Progenitor cell of endocrine pancreas (in vitro differentiated cells): ENCODE data around the gene DNAH1. TPM values are rescaled to one million over a fixed set of nuclear protein-coding genes. Genes with fewer than 3 reads are reported as not detected.

ENCODE experiments used
- DNase-seq: peaks from one replicate; pipeline ENCODE4 v3.0.0; 2021; ENCODE audit warnings: low spot score; ENCODE audit not compliant: unreplicated experiment
- H3K27ac Mint-ChIP-seq: 2 replicates; pipeline ENCODE4 v1.8.0; 2021; ENCODE audit warnings: mild to moderate bottlenecking, moderate library complexity, mixed read lengths
- H3K27me3 Mint-ChIP-seq: 2 replicates; pipeline ENCODE4 v1.8.0; 2021; ENCODE audit warnings: mixed read lengths
- H3K36me3 Mint-ChIP-seq: 2 replicates; pipeline ENCODE4 v1.8.0; 2022; ENCODE audit warnings: mixed read lengths; ENCODE audit not compliant: insufficient read depth
- H3K4me1 Mint-ChIP-seq: 2 replicates; pipeline ENCODE4 v1.8.0; 2021; ENCODE audit warnings: low read depth, mixed read lengths
- H3K4me3 Mint-ChIP-seq: 2 replicates; pipeline ENCODE4 v1.8.0; 2021; ENCODE audit warnings: low read depth, mild to moderate bottlenecking, moderate library complexity, mixed read lengths
- H3K9me3 Mint-ChIP-seq: 2 replicates; pipeline ENCODE4 v1.8.0; 2021; ENCODE audit warnings: low read depth, mixed read lengths
- total RNA-seq: library from RNA; stranded (reverse); gene quantifications from 2 replicates; pipeline ENCODE4 v1.2.1, GENCODE V29; 2021
- TF ChIP-seq, protein P1 (sequence below): fragments of 200-600 bp; sonication (generic); IDR thresholded peaks from one replicate; pipeline ENCODE4 v1.5.0; 2021; ENCODE audit warnings: antibody characterized with exemption, mild to moderate bottlenecking; ENCODE audit not compliant: unreplicated experiment

Gene DNAH1
- total RNA-seq, 1 donor from 2014 or later, result 14.0 TPM

DNA sequence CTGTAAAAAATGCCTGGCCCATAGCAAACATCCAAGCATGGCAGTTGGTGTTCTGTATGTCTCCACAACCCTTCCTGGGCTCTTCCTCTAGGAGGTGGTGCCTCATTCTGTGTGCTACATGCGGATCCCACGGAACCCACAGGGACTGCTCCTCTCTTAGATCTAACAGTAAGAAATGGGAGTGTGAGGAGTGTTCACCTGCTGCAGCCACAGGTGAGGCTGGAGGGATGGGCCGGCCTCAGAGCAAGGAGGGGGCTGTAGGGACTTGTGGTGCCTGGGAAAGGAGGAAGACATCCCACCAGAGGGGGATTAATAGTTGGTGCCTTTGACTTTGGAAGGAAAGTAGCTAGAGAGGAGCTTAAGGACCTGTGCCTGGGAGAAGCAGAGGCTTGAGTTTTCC is 106.5 kb downstream of the DNAH1 start:
- Mint-ChIP-seq H3K9me3 (no peaks in the 10 kb centered on the region), H3K4me1 (peaks cover 9% of the 10 kb centered on the region), H3K27me3 (peaks cover 3% of the 10 kb centered on the region), H3K36me3 (no peaks in the 10 kb centered on the region), H3K27ac (no peak overlapping the region), H3K4me3 (no peak overlapping the region)
- DNase-seq, result no peak
- TF ChIP-seq, protein P1, sequence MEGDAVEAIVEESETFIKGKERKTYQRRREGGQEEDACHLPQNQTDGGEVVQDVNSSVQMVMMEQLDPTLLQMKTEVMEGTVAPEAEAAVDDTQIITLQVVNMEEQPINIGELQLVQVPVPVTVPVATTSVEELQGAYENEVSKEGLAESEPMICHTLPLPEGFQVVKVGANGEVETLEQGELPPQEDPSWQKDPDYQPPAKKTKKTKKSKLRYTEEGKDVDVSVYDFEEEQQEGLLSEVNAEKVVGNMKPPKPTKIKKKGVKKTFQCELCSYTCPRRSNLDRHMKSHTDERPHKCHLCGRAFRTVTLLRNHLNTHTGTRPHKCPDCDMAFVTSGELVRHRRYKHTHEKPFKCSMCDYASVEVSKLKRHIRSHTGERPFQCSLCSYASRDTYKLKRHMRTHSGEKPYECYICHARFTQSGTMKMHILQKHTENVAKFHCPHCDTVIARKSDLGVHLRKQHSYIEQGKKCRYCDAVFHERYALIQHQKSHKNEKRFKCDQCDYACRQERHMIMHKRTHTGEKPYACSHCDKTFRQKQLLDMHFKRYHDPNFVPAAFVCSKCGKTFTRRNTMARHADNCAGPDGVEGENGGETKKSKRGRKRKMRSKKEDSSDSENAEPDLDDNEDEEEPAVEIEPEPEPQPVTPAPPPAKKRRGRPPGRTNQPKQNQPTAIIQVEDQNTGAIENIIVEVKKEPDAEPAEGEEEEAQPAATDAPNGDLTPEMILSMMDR, result no peak

DNA sequence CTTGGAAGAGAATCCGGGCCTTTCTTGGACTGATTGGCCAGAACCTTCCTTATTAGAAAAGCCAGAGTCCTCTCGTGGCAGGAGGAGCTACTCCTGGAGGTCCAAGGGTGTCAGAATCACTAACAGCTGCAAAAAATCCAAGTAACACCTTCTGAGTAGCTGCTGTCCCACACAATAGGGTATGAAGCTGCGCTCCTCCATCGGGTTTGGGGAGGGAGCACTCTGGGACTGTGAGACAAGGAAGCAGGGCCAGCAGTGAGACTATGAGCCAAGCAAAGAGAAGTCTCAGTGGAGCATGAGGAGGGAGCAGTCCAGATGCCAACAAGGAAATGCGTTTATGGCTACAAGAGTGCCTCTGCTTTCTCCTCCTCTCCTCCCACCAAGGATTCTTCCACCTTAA is 107.1 kb downstream of the DNAH1 start:
- no peak overlapping the region for H3K4me3 Mint-ChIP-seq
- H3K9me3 Mint-ChIP-seq, result no peaks in the 10 kb centered on the region
- peaks cover 3% of the 10 kb centered on the region for H3K27me3 Mint-ChIP-seq
- DNase-seq, result no peak
- H3K27ac Mint-ChIP-seq, result no peak overlapping the region
- peaks cover 9% of the 10 kb centered on the region for H3K4me1 Mint-ChIP-seq
- H3K36me3 Mint-ChIP-seq, result no peaks in the 10 kb centered on the region
- TF ChIP-seq, protein P1, result no peak

DNA sequence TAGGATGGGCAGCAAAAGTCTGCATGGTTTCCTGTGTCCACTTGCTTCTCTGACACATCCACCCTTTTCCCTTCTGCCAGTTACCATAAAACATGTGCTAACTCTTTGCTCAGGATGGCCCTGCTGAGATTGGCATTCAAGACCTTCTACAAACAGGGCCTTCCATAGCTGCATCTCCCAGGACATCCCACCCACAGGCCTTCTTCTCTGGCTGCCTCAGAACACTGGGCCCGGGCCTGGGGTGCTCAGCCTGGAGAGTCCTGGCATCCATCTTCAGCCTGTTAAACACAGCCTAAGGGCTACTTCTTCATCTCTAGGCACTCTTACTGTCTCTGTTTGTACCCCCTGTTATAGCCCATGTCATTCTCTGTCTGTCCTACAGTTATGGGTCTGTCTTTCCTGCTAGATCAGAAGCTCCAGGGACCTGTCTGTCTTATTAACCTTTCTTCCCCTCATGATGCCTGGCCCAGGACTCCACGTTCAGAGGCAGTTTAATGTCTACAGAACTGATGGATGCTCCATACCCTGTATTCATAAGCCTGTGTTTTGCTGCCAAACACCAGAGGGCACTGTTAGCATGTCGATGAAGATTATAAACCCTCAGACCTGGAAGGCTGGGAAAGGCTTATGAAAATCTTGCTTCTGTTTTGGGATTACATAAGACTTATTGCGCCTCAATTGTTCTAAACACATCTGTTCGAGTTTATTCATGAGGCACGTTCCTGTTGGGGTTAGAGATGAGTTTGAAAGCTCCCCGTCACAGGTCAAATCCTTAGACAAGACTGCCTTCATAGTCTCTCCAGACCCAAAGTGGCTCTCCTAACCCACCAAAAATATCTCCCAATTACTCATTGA is 112.3 kb downstream of the DNAH1 start:
- no peaks in the 10 kb centered on the region for H3K9me3 Mint-ChIP-seq
- H3K27ac Mint-ChIP-seq, result no peak overlapping the region
- H3K27me3 Mint-ChIP-seq, result peaks cover 9% of the 10 kb centered on the region
- H3K4me3 Mint-ChIP-seq, result no peak overlapping the region
- DNase-seq, result no peak
- H3K36me3 Mint-ChIP-seq, result no peaks in the 10 kb centered on the region
- TF ChIP-seq, protein P1, result peak; percentile 74
- H3K4me1 Mint-ChIP-seq, result peaks cover 7% of the 10 kb centered on the region

DNA sequence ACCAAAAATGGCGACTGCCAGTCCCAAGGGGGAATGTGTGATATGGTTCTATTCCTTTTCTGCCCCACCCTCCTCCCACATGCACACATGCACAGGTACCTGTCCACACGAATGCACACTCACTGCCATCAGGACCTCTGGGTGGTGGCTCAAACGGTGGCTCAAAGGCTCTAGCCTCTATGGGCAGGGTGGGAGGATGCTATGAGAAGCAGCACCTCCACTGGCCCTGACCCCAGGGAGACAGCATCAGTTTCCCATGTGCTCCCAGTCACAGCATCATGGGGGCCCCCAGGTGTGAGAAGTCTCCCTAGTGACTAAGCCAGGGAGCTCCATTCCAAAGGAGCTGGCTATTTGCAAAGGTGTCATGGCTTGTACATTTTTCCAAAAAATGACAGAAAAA is 112.9 kb downstream of the DNAH1 start:
- no peak for DNase-seq
- H3K9me3 Mint-ChIP-seq, result no peaks in the 10 kb centered on the region
- peaks cover 11% of the 10 kb centered on the region for H3K27me3 Mint-ChIP-seq
- H3K4me3 Mint-ChIP-seq, result no peak overlapping the region
- no peak overlapping the region for H3K27ac Mint-ChIP-seq
- no peaks in the 10 kb centered on the region for H3K36me3 Mint-ChIP-seq
- TF ChIP-seq, protein P1, result no peak
- peaks cover 10% of the 10 kb centered on the region for H3K4me1 Mint-ChIP-seq

DNA sequence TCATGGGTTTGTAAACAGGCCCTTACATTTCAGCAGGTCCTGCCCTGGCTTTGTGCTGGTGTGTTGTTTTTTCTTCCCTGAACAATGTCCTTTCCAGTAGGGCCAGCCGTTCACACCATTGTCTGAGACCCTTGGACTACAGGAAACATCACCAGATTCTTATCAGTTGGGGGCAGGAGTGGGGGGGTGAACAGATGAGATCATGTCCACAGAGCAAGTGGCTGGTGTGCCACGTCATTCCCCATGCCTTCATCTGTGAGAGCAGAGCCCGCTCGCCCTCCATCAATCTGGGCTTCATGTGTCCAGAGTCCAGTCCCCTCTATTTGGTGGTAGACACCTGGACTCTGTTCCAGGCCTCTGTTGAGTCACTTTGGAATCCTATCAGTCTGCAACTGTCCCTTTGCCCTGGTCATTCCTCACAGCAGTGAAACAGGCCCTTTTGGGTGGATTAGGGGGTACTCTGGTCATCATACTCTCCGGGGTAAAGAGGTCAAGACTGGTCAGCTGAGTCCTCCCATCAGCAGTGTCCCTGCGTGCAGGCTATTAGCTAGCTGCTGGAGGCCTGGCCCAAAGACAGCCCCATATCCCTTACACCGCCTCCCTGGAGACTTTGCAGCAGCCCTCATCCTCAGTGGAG is 113.8 kb downstream of the DNAH1 start:
- no peak overlapping the region for H3K27ac Mint-ChIP-seq
- no peaks in the 10 kb centered on the region for H3K9me3 Mint-ChIP-seq
- peaks cover 15% of the 10 kb centered on the region for H3K27me3 Mint-ChIP-seq
- peaks cover 8% of the 10 kb centered on the region for H3K4me1 Mint-ChIP-seq
- H3K4me3 Mint-ChIP-seq, result no peak overlapping the region
- TF ChIP-seq, protein P1, result no peak
- DNase-seq, result no peak
- no peaks in the 10 kb centered on the region for H3K36me3 Mint-ChIP-seq
